IMR-90 (cell line): ENCODE data around the gene NUBP2. TPM values are rescaled to one million over a fixed set of nuclear protein-coding genes. Genes with fewer than 3 reads are reported as not detected.

ENCODE experiments used
- ATAC-seq: fragments of 200-7000 bp; cut with Tn5 transposase; 2 replicates; pipeline ENCODE4 v1.9.1; 2020; ENCODE audit warnings: low read depth, mild to moderate bottlenecking, moderate library complexity
- BruUV-seq: library from RNA; stranded (reverse); fragments of 400-500 nt; replicated peaks from 2 replicates; lab custom pipeline; 2021; lab: Mats Ljungman, UMichigan
- CTCF ChIA-PET: fragments of 300-600 bp; formaldehyde crosslinking; extraction: SDS; loops from one replicate; lab custom pipeline; 2021; ENCODE audit warnings: antibody characterized with exemption; lab: Yijun Ruan, JAX
- POLR2A ChIA-PET: fragments of 300-600 bp; sonication (Branson Sonifier 250); formaldehyde crosslinking; loops from one replicate; lab custom pipeline; 2022; ENCODE audit warnings: antibody characterized with exemption; ENCODE audit not compliant: unreplicated experiment; lab: Charles Lee
- DNase-seq: peaks from one replicate; pipeline ENCODE4 v3.0.0; 2013
- H2AFZ ChIP-seq: replicated peaks from 2 replicates; pipeline ENCODE3; 2013; ENCODE audit warnings: low read length, mild to moderate bottlenecking; ENCODE audit not compliant: poor library complexity
- H2AK5ac ChIP-seq: 2 replicates; pipeline ENCODE4 v1.6.1; 2013; ENCODE audit warnings: low read depth, low read length, inconsistent platforms
- H2AK9ac ChIP-seq: replicated peaks from 2 replicates; pipeline ENCODE3; 2013; ENCODE audit warnings: mild to moderate bottlenecking, low read depth, low read length, moderate library complexity; ENCODE audit not compliant: poor library complexity
- H2BK120ac ChIP-seq: 2 replicates; pipeline ENCODE4 v1.6.1; 2013; ENCODE audit warnings: low read depth, low read length, inconsistent platforms
- H2BK15ac ChIP-seq: 3 replicates; pipeline ENCODE4 v1.6.1; 2013; ENCODE audit warnings: low read depth, low read length, inconsistent platforms
- H2BK20ac ChIP-seq: 2 replicates; pipeline ENCODE4 v1.6.1; 2013; ENCODE audit warnings: low read depth, mild to moderate bottlenecking, inconsistent platforms, low read length, moderate library complexity
- H2BK5ac ChIP-seq: 2 replicates; pipeline ENCODE4 v1.6.1; 2013; ENCODE audit warnings: mild to moderate bottlenecking, low read depth, low read length, inconsistent platforms; ENCODE audit not compliant: poor library complexity, severe bottlenecking
- H3K14ac ChIP-seq: replicated peaks from 2 replicates; pipeline ENCODE4 v1.6.1; 2013; ENCODE audit warnings: low read depth, low read length, inconsistent platforms
- H3K18ac ChIP-seq: 2 replicates; pipeline ENCODE4 v1.6.1; 2013; ENCODE audit warnings: low read depth, low read length, control low read depth
- H3K23ac ChIP-seq: 2 replicates; pipeline ENCODE4 v1.6.1; 2013; ENCODE audit warnings: low read depth, low read length, inconsistent platforms
- H3K27ac ChIP-seq: 2 replicates; pipeline ENCODE4 v1.5.1; 2013; ENCODE audit warnings: mild to moderate bottlenecking, control low read depth, low read length; ENCODE audit not compliant: insufficient read depth
- H3K27me3 ChIP-seq: 2 replicates; pipeline ENCODE4 v1.6.1; 2013; ENCODE audit warnings: low read length; ENCODE audit not compliant: control insufficient read depth, insufficient read depth
- H3K36me3 ChIP-seq: 2 replicates; pipeline ENCODE4 v1.6.1; 2013; ENCODE audit warnings: low read length, mixed read lengths; ENCODE audit not compliant: control insufficient read depth, insufficient read depth
- H3K4ac ChIP-seq: 2 replicates; pipeline ENCODE4 v1.6.1; 2013; ENCODE audit warnings: low read depth, low read length, inconsistent platforms
- H3K4me1 ChIP-seq: 2 replicates; pipeline ENCODE4 v1.6.1; 2013; ENCODE audit warnings: low read length, mixed read lengths; ENCODE audit not compliant: control insufficient read depth, insufficient read depth
- H3K4me2 ChIP-seq: 2 replicates; pipeline ENCODE4 v1.6.1; 2013; ENCODE audit warnings: low read depth, mild to moderate bottlenecking, control low read depth, low read length, moderate library complexity
- H3K4me3 ChIP-seq: 2 replicates; pipeline ENCODE4 v1.5.1; 2013; ENCODE audit warnings: low read depth, mild to moderate bottlenecking, control low read depth, low read length, moderate library complexity; ENCODE audit not compliant: insufficient read depth
- H3K56ac ChIP-seq: 2 replicates; pipeline ENCODE4 v1.6.1; 2013; ENCODE audit warnings: low read length, inconsistent platforms; ENCODE audit not compliant: insufficient read depth; ENCODE audit errors: extremely low read depth
- H3K79me1 ChIP-seq, 2 experiments: 2 replicates each; pipeline ENCODE4 v1.6.1; 2013; ENCODE audit warnings: low read length in 2 of 2, inconsistent platforms in 1 of 2, low read depth in 1 of 2
- H3K9ac ChIP-seq: 2 replicates; pipeline ENCODE4 v1.6.1; 2013; ENCODE audit warnings: low read depth, low read length, control low read depth
- H3K9me1 ChIP-seq: 2 replicates; pipeline ENCODE4 v1.6.1; 2013; ENCODE audit warnings: low read length, inconsistent platforms; ENCODE audit not compliant: insufficient read depth
- H3K9me3 ChIP-seq: 2 replicates; pipeline ENCODE4 v1.6.1; 2013; ENCODE audit warnings: low read length; ENCODE audit not compliant: control insufficient read depth, insufficient read depth
- H4K20me1 ChIP-seq: 2 replicates; pipeline ENCODE4 v1.6.1; 2013; ENCODE audit warnings: low read length, inconsistent platforms; ENCODE audit not compliant: insufficient read depth
- H4K5ac ChIP-seq: 2 replicates; pipeline ENCODE4 v1.6.1; 2013; ENCODE audit warnings: mild to moderate bottlenecking, low read depth, low read length, control low read depth
- H4K8ac ChIP-seq, 2 experiments: 2 replicates each; pipeline ENCODE4 v1.6.1; 2013; ENCODE audit warnings: low read depth in 2 of 2, low read length in 2 of 2, control low read depth in 1 of 2, inconsistent platforms in 1 of 2
- H4K91ac ChIP-seq: 2 replicates; pipeline ENCODE4 v1.6.1; 2013; ENCODE audit warnings: low read depth, low read length, inconsistent platforms; ENCODE audit not compliant: insufficient read depth
- WGBS, 2 experiments: methylation state at CpG; one replicate each; pipeline versions ENCODE4 v1.1.5 to v1.1.7; 2013; ENCODE audit warnings: missing lambda C conversion rate in 2 of 2; ENCODE audit not compliant: insufficient read length in 1 of 2; ENCODE audit errors: extremely low coverage in 2 of 2; 5-methylcytosine and 5-hydroxymethylcytosine counted together
- dilution Hi-C: fragments of 300-500 bp; cut with HindIII; formaldehyde crosslinking; loops from one replicate; pipeline ENCODE4 v1.14.3; 2018; ENCODE audit warnings: low sequenced_read_pairs; ENCODE audit not compliant: unreplicated experiment
- in situ Hi-C: fragments of 300-500 bp; cut with MboI; formaldehyde crosslinking; loops from 3 replicates; pipeline ENCODE4 v1.14.3; 2019; ENCODE audit warnings: low sequenced_read_pairs, inconsistent platforms, mixed read lengths
- intact Hi-C: fragments of 100-400 bp; cut with micrococcal nuclease; formaldehyde crosslinking; loops from 2 replicates; pipeline ENCODE4 v1.10.0; 2022
- polyA plus RNA-seq, 3 experiments: library from polyadenylated mRNA; depleted of rRNA; stranded (reverse); fragments of >200 nt; gene quantifications; 2 replicates each; pipeline ENCODE4 v1.2.3, GENCODE V29; 2012; ENCODE audit warnings: low replicate concordance in 1 of 3
- total RNA-seq: library from RNA; depleted of rRNA; stranded (reverse); fragments of >200 nt; gene quantifications from 2 replicates; pipeline ENCODE4 v1.2.3, GENCODE V29; 2012
- TF ChIP-seq, protein P1 (sequence below): conservative IDR thresholded peaks from 2 replicates; pipeline ENCODE4 v1.5.1; 2012; ENCODE audit warnings: mild to moderate bottlenecking, low read depth, low read length, improper control_type of control experiment

Gene NUBP2
- total and polyA plus RNA-seq, 2 of the 4 experiments (the other 2 are of a cell fraction): 62.6 to 131 TPM

DNA sequence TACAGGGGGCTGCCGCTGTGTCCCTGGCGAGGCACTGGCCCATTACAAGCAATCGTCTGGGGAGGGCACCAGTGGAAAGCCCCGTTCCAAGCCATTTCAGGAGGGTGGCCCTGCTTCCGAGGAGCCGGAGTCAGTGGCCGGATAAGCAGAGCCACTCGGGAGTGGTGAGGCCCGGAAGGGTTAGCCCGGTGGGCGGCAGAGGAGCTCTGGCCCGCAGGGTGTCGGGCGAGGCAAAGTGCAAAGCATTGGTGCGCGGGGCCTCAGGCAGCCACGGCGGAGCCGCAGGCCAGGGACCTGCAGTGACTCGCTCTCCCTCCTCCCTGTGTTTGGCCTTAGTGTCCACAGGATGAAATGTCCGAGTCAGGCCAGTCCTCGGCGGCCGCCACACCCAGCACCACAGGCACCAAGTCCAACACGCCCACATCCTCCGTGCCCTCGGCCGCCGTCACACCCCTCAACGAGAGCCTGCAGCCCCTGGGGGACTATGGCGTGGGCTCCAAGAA is 36.0 kb upstream of the NUBP2 start:
- no TSS peak for BruUV-seq
- ATAC-seq: no peak
- no peak overlapping the region for H3K4me2 ChIP-seq

More for the DNA sequence above, 36.0 kb upstream of the NUBP2 start:
- Histone ChIP-seq H3K18ac (no peak overlapping the region), H2BK120ac (no peak overlapping the region), H3K56ac (no peak overlapping the region), H3K9me3 (no peaks in the 10 kb centered on the region), H4K91ac (no peak overlapping the region), H3K4me3 (no peak overlapping the region), H3K27ac (no peak overlapping the region), H2BK5ac (no peak overlapping the region), H2BK20ac (no peak overlapping the region), H4K20me1 (peaks cover 13% of the 10 kb centered on the region; the same call in 1 of the 2 replicates), H3K27me3 (no peaks in the 10 kb centered on the region), H3K4me1 (peaks cover 2% of the 10 kb centered on the region; the same call in 1 of the 2 replicates), H3K23ac (no peak overlapping the region), H4K5ac (no peak overlapping the region), H2BK15ac (no peak overlapping the region), H3K14ac (no peak overlapping the region), H2AFZ (peak overlapping the region; percentile 11), H4K8ac (no peak overlapping the region), H3K4ac (0 out of 2 replicates have a peak overlapping the region, but pooled peaks have one; percentile 5), H3K79me1 (peaks cover 15 to 40% of the 10 kb centered on the region in 2 experiments; a peak in 2 of 4 replicates), H3K36me3 (peaks cover 63% of the 10 kb centered on the region), H3K9ac (no peak overlapping the region), H2AK9ac (peak overlapping the region; percentile 76), H2AK5ac (no peak overlapping the region), H3K9me1 (peaks cover 6% of the 10 kb centered on the region; the same call in 1 of the 2 replicates)
- ChIA-PET CTCF (interaction anchor here (1.4 kb wide), 1 partner anchor 41 kb away, joined by 7 read pairs; the partner anchor contains the start of gene MAPK8IP3), POLR2A (interaction anchor here (0.8 kb wide), 1 partner anchor 39 kb away, joined by 5 read pairs; no protein-coding TSS in a partner anchor)
- intact Hi-C loops (no loop called here), dilution Hi-C loops (no loop called here), in situ Hi-C loops (no loop called here)
- TF ChIP-seq, protein P1, sequence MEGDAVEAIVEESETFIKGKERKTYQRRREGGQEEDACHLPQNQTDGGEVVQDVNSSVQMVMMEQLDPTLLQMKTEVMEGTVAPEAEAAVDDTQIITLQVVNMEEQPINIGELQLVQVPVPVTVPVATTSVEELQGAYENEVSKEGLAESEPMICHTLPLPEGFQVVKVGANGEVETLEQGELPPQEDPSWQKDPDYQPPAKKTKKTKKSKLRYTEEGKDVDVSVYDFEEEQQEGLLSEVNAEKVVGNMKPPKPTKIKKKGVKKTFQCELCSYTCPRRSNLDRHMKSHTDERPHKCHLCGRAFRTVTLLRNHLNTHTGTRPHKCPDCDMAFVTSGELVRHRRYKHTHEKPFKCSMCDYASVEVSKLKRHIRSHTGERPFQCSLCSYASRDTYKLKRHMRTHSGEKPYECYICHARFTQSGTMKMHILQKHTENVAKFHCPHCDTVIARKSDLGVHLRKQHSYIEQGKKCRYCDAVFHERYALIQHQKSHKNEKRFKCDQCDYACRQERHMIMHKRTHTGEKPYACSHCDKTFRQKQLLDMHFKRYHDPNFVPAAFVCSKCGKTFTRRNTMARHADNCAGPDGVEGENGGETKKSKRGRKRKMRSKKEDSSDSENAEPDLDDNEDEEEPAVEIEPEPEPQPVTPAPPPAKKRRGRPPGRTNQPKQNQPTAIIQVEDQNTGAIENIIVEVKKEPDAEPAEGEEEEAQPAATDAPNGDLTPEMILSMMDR: no peak
- 97% methylated on average over 9 of the region's 31 CpGs; no CpG with 5 or more reads in 1 of the 2 experiments for WGBS, 2 experiments
- DNase-seq: no peak
